Liver (tissue), 9 donors: ENCODE data around the gene HTR3A. TPM values are rescaled to one million over a fixed set of nuclear protein-coding genes. Genes with fewer than 3 reads are reported as not detected.

Experiments
- DNase-seq: peaks from one replicate; pipeline ENCODE4 v3.0.0-alpha.2; 2017; ENCODE audit warnings: low spot score
- H3K27ac ChIP-seq, 2 donors: one replicate each; pipeline ENCODE4 v1.7.0; 2013; ENCODE audit warnings: inconsistent platforms in 2 of 2, low read length in 2 of 2, control low read depth in 1 of 2, low read depth in 1 of 2, mild to moderate bottlenecking in 1 of 2
- H3K27me3 ChIP-seq, 4 donors: one replicate each; pipeline versions ENCODE4 v1.6.1 to v1.7.0; 2013; ENCODE audit warnings: low read length in 3 of 4, inconsistent platforms in 1 of 4, mild to moderate bottlenecking in 1 of 4, moderate library complexity in 1 of 4; ENCODE audit not compliant: control insufficient read depth in 4 of 4, insufficient read depth in 4 of 4
- H3K36me3 ChIP-seq, 4 donors: one replicate each; pipeline versions ENCODE4 v1.6.1 to v1.7.0; 2013; ENCODE audit warnings: low read length in 3 of 4, mild to moderate bottlenecking in 3 of 4, low read depth in 1 of 4, moderate library complexity in 1 of 4; ENCODE audit not compliant: control insufficient read depth in 4 of 4, insufficient read depth in 3 of 4
- H3K4me1 ChIP-seq, 4 donors: one replicate each; pipeline versions ENCODE4 v1.6.1 to v1.7.0; 2013; ENCODE audit warnings: low read length in 3 of 4, mild to moderate bottlenecking in 3 of 4, moderate library complexity in 1 of 4; ENCODE audit not compliant: control insufficient read depth in 4 of 4, insufficient read depth in 4 of 4
- H3K4me3 ChIP-seq, 3 donors: one replicate each; pipeline versions ENCODE4 v1.6.1 to v1.7.0; 2013; ENCODE audit warnings: low read length in 3 of 3, control low read depth in 1 of 3, low read depth in 1 of 3, mild to moderate bottlenecking in 1 of 3
- H3K9ac ChIP-seq, 2 donors: one replicate each; pipeline ENCODE4 v1.7.0; 2013; ENCODE audit warnings: low read length in 2 of 2, mild to moderate bottlenecking in 2 of 2, moderate library complexity in 2 of 2, control low read depth in 1 of 2, low read depth in 1 of 2
- H3K9me3 ChIP-seq, 4 donors: one replicate each; pipeline versions ENCODE4 v1.6.1 to v1.7.0; 2013; ENCODE audit warnings: low read length in 3 of 4; ENCODE audit not compliant: control insufficient read depth in 4 of 4
- ATF3 ChIP-seq: IDR thresholded peaks from 2 replicates; pipeline ENCODE4 v1.6.1; 2016; ENCODE audit warnings: antibody characterized with exemption
- CTCF ChIP-seq: fragments of 150-350 bp; IDR thresholded peaks from 2 replicates; pipeline ENCODE4 v1.5.1; 2017; ENCODE audit warnings: improper control_type of control experiment, low read depth, low read length; ENCODE audit not compliant: missing input control
- EGR1 ChIP-seq, 2 donors: IDR thresholded peaks; 2 replicates each; pipeline ENCODE4 v1.6.1; 2016 to 2018; ENCODE audit warnings: antibody characterized with exemption in 2 of 2, low read depth in 2 of 2
- FOXA1 ChIP-seq: IDR thresholded peaks from 2 replicates; pipeline ENCODE4 v1.6.1; 2016; ENCODE audit warnings: antibody characterized with exemption
- FOXA2 ChIP-seq: IDR thresholded peaks from 2 replicates; pipeline ENCODE4 v1.6.1; 2016; ENCODE audit warnings: antibody characterized with exemption
- GABPA ChIP-seq, 2 donors: IDR thresholded peaks in 1 of 2; conservative IDR thresholded peaks in 1 of 2; 2 replicates each; pipeline ENCODE4 v1.6.1; 2016; ENCODE audit warnings: antibody characterized with exemption in 2 of 2, mild to moderate bottlenecking in 1 of 2, moderate library complexity in 1 of 2
- HNF4A ChIP-seq, 2 donors: conservative IDR thresholded peaks; 2 replicates each; pipeline ENCODE4 v1.6.1; 2016; ENCODE audit warnings: antibody characterized with exemption in 2 of 2, mild to moderate bottlenecking in 2 of 2
- HNF4G ChIP-seq: IDR thresholded peaks from 2 replicates; pipeline ENCODE4 v1.6.1; 2016; ENCODE audit warnings: antibody characterized with exemption
- JUND ChIP-seq, 2 donors: IDR thresholded peaks; 2 replicates each; pipeline ENCODE4 v1.6.1; 2016; ENCODE audit warnings: antibody characterized with exemption in 2 of 2
- MAX ChIP-seq: IDR thresholded peaks from 2 replicates; pipeline ENCODE4 v1.6.1; 2016; ENCODE audit warnings: antibody characterized with exemption
- NR2F2 ChIP-seq: IDR thresholded peaks from 2 replicates; pipeline ENCODE4 v1.6.1; 2016; ENCODE audit warnings: antibody characterized with exemption
- RAD21 ChIP-seq, 2 donors: IDR thresholded peaks; 2 replicates each; pipeline ENCODE4 v1.6.1; 2016; ENCODE audit warnings: antibody characterized with exemption in 2 of 2, mild to moderate bottlenecking in 2 of 2
- REST ChIP-seq: IDR thresholded peaks from 2 replicates; pipeline ENCODE4 v1.6.1; 2016; ENCODE audit warnings: antibody characterized with exemption, mild to moderate bottlenecking
- RXRA ChIP-seq, 2 donors: IDR thresholded peaks; 2 replicates each; pipeline ENCODE4 v1.6.1; 2017 to 2018; ENCODE audit warnings: antibody characterized with exemption in 2 of 2, mild to moderate bottlenecking in 1 of 2
- SP1 ChIP-seq: IDR thresholded peaks from 2 replicates; pipeline ENCODE4 v1.6.1; 2018; ENCODE audit warnings: antibody characterized with exemption, mild to moderate bottlenecking
- TAF1 ChIP-seq: conservative IDR thresholded peaks from 2 replicates; pipeline ENCODE4 v1.6.1; 2016; ENCODE audit warnings: antibody characterized with exemption, mild to moderate bottlenecking
- YY1 ChIP-seq: IDR thresholded peaks from 2 replicates; pipeline ENCODE4 v1.6.1; 2016; ENCODE audit warnings: antibody characterized with exemption, mild to moderate bottlenecking
- ZBTB33 ChIP-seq: IDR thresholded peaks from 2 replicates; pipeline ENCODE4 v1.6.1; 2016; ENCODE audit warnings: antibody characterized with exemption
- whole genome bisulfite sequencing: extraction: QIAGEN DNeasy Blood & Tissue Kit; methylation state at CpG from one replicate; pipeline ENCODE4 v1.1.7; 2013; 5-methylcytosine and 5-hydroxymethylcytosine counted together
- polyA plus RNA-seq, 2 donors: library from polyadenylated mRNA; stranded (reverse) in 1 of 2; unstranded in 1 of 2; fragments of 200-250 nt in 1 of 2; fragments of >200 nt in 1 of 2; fragmentation: Nextera tagmentation in 1 of 2; extraction: Ambion mirVana in 1 of 2; gene quantifications; one replicate each; pipeline versions ENCODE4 v1.2.1 to v1.2.3, GENCODE V29; 2013 to 2015
- total RNA-seq, 2 donors: library from RNA; depleted of rRNA; stranded (reverse); fragments of >200 nt; gene quantifications; one replicate each; pipeline ENCODE4 v1.2.3, GENCODE V29; 2014
- donor health status: healthy.
- donor health status: healthy.
- donor health status: healthy.
- donor health status: healthy.
- donor health status: healthy.

Gene HTR3A
- total and polyA plus RNA-seq, 4 donors, result not detected

GRCh38 chr11:113951537-113951936, 23.4 kb upstream of the HTR3A start (continued):
- TF ChIP-seq REST (no peak), NR2F2 (no peak), ATF3 (no peak), HNF4A (conservative IDR thresholded peaks at IDR 0.05) (no peak), FOXA1 (no peak), MAX (no peak)

- no peak overlapping the region for H3K4me3 ChIP-seq
- H3K27ac ChIP-seq, result no peak overlapping the region
- H3K9ac ChIP-seq, result no peak overlapping the region
- 56% methylated on average over 10 of the region's 10 CpGs for WGBS
- peaks cover 0 to 6% (median 0%) of the 10 kb centered on the region in 4 donors for H3K27me3 ChIP-seq
- H3K9me3 ChIP-seq, result no peaks in the 10 kb centered on the region
- no peaks in the 10 kb centered on the region for H3K4me1 ChIP-seq
- no peak for DNase-seq
- TF ChIP-seq FOXA2, result no peak
- no peak for TF ChIP-seq NR2F2
- no peak for TF ChIP-seq JUND (IDR thresholded peaks at IDR 0.05)
- TF ChIP-seq ZBTB33, result no peak
- TF ChIP-seq MAX, result no peak
- TF ChIP-seq RXRA (IDR thresholded peaks at IDR 0.05), result no peak
- no peak for TF ChIP-seq REST
- no peak for TF ChIP-seq ATF3
- no peak for TF ChIP-seq TAF1
- no peak for TF ChIP-seq YY1
- no peak for TF ChIP-seq GABPA (IDR thresholded peaks at IDR 0.05 in 1 of 2, conservative IDR thresholded peaks at IDR 0.05 in 1 of 2)
- no peak for TF ChIP-seq HNF4A (conservative IDR thresholded peaks at IDR 0.05)
- no peak for TF ChIP-seq HNF4G
- no peak for TF ChIP-seq SP1
- no peak for TF ChIP-seq RAD21 (IDR thresholded peaks at IDR 0.05)
- TF ChIP-seq CTCF, result no peak
- no peak for TF ChIP-seq EGR1 (IDR thresholded peaks at IDR 0.05; ENCODE audit: low read depth in 2 of 2)
- no peak for TF ChIP-seq FOXA1
- H3K36me3 ChIP-seq, result no peaks in the 10 kb centered on the region
Observed at GRCh38 chr11:113952070-113952469, 22.8 kb upstream of the HTR3A start.
